GM19324 (cell line): ENCODE data around the gene RPS6KA4.

Source experiments
- ATAC-seq: cut with Tn5 transposase; IDR thresholded peaks from one replicate; pipeline ENCODE4 v1.9.1; 2021; ENCODE audit warnings: mild to moderate bottlenecking, moderate library complexity; ENCODE audit not compliant: unreplicated experiment, low FRiP score

The RPS6KA4 gene

DNA sequence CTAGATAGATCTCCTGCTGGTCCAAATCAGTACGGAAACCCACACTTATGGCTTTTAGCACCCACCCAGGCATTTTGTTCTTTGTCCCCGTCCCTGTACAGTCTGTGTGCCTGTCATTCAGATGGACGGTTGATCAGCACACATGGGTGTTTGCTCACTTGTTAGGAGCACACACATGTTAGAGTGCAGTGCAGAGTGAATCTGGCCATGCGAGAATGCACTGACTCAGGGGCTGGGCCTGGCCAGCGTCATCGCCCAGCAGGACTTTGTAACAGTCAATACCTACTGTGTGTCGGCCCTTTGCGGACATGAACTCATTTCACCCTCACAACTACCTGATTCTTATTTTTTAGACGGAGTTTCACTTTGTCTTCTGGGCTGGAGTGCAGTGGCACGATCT is 3.4 kb downstream of the RPS6KA4 start:
- no peak for ATAC-seq

DNA sequence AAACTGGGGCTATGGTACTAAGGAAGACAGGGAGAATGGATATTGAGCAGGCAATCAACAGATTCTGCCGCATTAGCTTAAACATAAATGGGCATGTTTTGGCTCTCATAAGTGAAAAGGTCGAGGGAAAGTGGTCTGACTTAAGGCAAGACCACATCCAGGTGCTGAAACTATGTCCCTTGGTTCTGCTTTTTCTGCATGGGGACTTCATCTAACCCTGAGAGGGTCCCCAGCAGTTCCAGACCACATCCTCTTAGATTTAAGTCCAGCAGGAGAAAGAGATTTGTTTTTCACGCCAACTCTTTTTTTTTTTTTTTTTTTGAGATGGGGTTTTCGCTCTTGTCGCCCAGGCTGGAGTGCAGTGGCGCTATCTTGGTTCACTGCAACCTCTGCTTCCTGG is 5.5 kb downstream of the RPS6KA4 start:
- ATAC-seq = no peak

GRCh38 chr11:64364911-64365310 is 5.9 kb downstream of the RPS6KA4 start:
- no peak for ATAC-seq

GRCh38 chr11:64366751-64367150 is 7.8 kb downstream of the RPS6KA4 start:
- ATAC-seq = no peak

DNA sequence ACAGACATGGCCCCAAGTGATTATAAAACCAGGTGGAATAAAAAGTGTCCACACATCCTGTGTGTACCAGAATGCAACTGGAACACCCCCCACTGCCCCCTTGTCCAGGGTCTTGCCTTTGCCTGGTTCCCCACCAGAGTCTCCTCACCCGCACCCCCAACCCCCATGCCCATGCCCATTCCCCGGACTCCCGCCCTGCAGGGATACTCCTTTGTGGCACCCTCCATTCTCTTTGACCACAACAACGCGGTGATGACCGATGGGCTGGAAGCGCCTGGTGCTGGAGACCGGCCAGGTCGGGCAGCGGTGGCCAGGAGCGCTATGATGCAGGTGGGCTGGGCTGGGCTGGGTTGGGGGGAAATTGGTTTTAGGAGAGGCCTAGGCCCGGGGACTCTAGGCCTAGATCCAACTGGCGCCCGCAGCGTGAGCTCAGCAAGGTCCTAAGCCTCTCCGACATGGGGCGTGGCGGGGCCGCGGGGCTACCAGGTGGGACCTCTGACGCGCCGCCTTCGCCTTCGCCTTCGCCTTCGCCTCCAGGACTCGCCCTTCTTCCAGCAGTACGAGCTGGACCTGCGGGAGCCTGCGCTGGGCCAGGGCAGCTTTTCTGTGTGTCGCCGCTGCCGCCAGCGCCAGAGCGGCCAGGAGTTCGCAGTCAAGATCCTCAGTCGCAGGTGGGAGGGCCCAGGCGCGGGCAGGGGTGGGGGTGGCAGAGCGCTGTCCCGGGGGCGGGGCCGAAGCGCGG is 9.1 kb downstream of the RPS6KA4 start:
- ATAC-seq = no peak

- no peak for ATAC-seq
These were observed 9.7 kb downstream of the RPS6KA4 start for GRCh38 chr11:64368673-64369074.

DNA sequence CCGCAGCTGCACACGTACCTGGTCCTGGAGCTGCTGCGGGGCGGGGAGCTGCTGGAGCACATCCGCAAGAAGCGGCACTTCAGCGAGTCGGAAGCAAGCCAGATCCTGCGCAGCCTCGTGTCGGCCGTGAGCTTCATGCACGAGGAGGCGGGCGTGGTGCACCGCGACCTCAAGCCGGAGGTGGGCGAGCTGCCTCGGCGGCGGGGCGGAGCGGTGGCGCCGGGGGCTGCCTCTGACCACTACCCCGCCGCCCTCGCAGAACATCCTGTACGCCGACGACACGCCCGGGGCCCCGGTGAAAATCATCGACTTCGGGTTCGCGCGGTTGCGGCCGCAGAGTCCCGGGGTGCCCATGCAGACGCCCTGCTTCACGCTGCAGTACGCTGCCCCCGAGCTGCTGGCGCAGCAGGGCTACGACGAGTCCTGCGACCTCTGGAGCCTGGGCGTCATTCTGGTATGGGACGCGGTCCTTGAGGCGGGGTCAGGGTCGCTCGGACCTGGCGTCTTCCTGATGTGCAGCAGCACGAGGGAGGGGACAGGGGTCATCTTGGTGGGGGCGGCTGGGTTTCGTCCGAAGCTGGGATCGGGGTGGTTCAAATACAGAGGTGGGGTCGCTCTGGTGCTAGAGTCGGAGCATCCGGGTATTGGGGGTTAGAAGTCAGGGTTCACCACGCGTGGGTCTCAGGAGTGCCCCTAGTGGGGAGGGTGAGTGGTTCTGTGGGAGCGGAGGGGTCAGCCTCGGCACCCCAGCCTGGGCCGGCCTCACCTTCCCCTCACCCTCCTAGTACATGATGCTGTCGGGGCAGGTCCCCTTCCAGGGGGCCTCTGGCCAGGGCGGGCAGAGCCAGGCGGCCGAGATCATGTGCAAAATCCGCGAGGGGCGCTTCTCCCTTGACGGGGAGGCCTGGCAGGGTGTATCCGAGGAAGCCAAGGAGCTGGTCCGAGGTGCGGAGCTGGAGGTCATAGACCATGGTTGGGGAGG is 10.8 kb downstream of the RPS6KA4 start:
- no peak for ATAC-seq

GRCh38 chr11:64371201-64371600 is 12.2 kb downstream of the RPS6KA4 start:
- ATAC-seq = no peak

GRCh38 chr11:64372021-64372420 is 13.1 kb downstream of the RPS6KA4 start:
- ATAC-seq = no peak

- ATAC-seq = no peak
These were observed 14.0 kb downstream of the RPS6KA4 start for GRCh38 chr11:64372802-64373597.

GRCh38 chr11:64373598-64373974 is 14.6 kb downstream of the RPS6KA4 start:
- ATAC-seq = no peak

DNA sequence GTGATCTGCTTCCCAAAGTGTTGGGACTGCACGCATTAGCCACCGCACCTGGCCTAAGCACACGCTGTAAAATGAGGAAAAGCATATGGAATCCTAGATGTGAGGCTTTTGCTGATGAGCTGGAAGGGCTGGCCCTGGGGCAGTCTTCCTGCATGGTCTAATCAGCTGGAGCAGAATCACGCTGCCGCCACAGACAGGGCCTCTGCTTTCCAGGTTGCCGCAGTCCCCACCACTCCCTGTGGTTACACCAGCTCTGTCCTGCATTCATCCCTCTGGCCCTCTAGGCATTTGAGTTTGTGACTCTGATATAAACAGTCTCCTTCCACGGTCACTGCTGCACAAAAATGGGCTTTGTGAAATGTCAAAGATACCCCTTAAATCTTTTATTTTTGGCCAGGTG is 17.1 kb downstream of the RPS6KA4 start:
- no peak for ATAC-seq

GRCh38 chr11:64378335-64378880 is 19.4 kb downstream of the RPS6KA4 start:
- ATAC-seq = no peak

DNA sequence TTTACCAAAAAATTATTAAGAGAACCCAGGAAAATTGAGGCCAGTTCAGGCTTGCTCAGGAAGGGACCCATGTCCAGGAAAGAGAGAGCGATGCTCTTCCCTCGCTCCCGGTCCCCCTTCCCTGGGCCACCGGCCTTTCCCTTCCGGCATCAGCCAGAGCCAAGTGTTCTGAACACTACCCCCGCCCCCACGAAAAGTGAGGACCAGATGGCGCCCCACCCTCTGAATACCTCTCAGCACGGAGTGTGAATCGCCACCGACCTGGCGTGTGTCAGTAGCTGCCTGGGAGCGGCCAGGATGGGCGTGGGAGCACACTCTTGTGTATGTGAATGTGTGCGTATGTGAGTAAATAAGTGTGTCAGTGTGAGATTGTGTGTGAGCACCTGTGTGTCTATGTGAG is 20.2 kb downstream of the RPS6KA4 start:
- no peak for ATAC-seq

GRCh38 chr11:64379817-64380709 is 21.1 kb downstream of the RPS6KA4 start:
- no peak for ATAC-seq

DNA sequence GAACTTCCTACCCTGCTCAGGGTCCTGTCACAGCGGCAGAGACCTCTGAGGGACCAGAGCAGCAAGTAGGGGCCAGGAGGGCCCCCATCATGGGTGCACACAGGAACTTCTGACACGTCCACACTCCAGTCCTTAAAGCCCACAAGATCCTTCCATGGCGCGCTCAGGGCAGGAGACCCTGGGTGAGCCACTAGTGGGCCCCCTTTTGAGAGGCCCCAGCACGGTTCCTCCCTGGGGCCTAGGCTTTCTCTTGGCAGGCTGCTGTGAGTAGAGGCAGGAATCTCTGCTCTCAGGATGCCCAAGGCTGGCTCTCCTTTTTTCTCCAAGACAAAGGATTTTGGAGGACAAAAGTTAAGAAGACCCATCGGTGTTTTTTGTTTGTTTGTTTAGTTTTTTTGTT is 22.4 kb downstream of the RPS6KA4 start:
- ATAC-seq = no peak

DNA sequence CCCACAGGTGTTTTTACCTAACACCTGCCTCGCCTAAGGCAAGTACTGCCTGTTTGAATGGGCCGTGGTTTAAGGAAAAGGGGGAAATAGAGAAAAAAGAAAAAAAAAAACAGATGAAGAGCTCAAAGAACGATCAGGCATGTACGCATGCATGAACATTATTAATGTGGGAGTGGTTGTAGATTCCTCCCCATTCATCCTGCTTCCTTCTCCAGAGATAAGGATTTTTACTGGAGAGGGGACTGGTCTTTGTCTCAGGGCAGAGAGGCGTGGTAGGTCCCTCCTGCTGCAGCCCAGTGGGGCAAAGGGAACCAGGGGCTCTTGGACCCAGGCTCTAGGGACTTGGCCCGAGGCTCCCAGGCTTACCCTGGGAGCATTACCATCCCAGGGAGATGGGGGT is 23.1 kb downstream of the RPS6KA4 start:
- no peak for ATAC-seq

GRCh38 chr11:64382586-64382985 is 23.6 kb downstream of the RPS6KA4 start:
- ATAC-seq = no peak

- no peak for ATAC-seq
These were observed 24.6 kb downstream of the RPS6KA4 start for GRCh38 chr11:64383580-64383979.
